Stomach (tissue), 9 donors: ENCODE results near the gene RXRA. TPM values are rescaled to one million over a fixed set of nuclear protein-coding genes. Genes with fewer than 3 reads are reported as not detected.

Experiments
- DNase-seq, 2 donors: peaks; one replicate each; pipeline versions ENCODE4 v3.0.0 to v3.0.0-alpha.2; 2013 to 2019
- H3K27ac ChIP-seq, 5 donors: fragments of 200-600 bp in 4 of 5; sonication (generic) in 4 of 5; one replicate each; pipeline ENCODE4 v1.5.1; 2013 to 2019; ENCODE audit warnings: mild to moderate bottlenecking in 1 of 5, moderate library complexity in 1 of 5
- H3K27me3 ChIP-seq, 3 donors: fragments of 200-600 bp; sonication (generic); one replicate each; pipeline ENCODE4 v1.5.1; 2017 to 2019; ENCODE audit warnings: mixed run types in 1 of 3
- H3K36me3 ChIP-seq, 4 donors: fragments of 200-600 bp; sonication (generic); 1 replicate in 3 of 4; 2 replicates in 1 of 4; pipeline ENCODE4 v1.5.1; 2016 to 2019
- H3K4me1 ChIP-seq, 4 donors: fragments of 200-600 bp; sonication (generic); one replicate each; pipeline ENCODE4 v1.5.1; 2016 to 2019
- H3K4me3 ChIP-seq, 4 donors: fragments of 200-600 bp; sonication (generic) in 3 of 4; one replicate each; pipeline ENCODE4 v1.5.1; 2016 to 2019; ENCODE audit warnings: mild to moderate bottlenecking in 1 of 4
- H3K9me3 ChIP-seq, 4 donors: fragments of 200-600 bp; sonication (generic); one replicate each; pipeline ENCODE4 v1.5.1; 2016 to 2019
- EP300 ChIP-seq: sonication (generic); formaldehyde crosslinking; IDR thresholded peaks from one replicate; pipeline ENCODE4 v1.6.1; 2017; ENCODE audit warnings: antibody characterized with exemption
- POLR2A ChIP-seq, 4 donors: fragments of 450-650 bp; IDR thresholded peaks; one replicate each; pipeline ENCODE4 v1.6.1; 2016; ENCODE audit warnings: antibody characterized with exemption in 4 of 4, control low read depth in 2 of 4, mild to moderate bottlenecking in 1 of 4, moderate library complexity in 1 of 4
- POLR2AphosphoS5 ChIP-seq, 3 donors: sonication (generic); formaldehyde crosslinking; IDR thresholded peaks; one replicate each; pipeline ENCODE4 v1.6.1; 2016; ENCODE audit warnings: antibody characterized with exemption in 3 of 3
- WGBS, 5 donors: extraction: QIAGEN DNeasy Blood & Tissue Kit in 3 of 5; methylation state at CpG; one replicate each; pipeline versions ENCODE4 v1.1.5 to v1.1.7; 2013 to 2018; 5-methylcytosine and 5-hydroxymethylcytosine counted together
- intact Hi-C: fragments of 100-400 bp; cut with DNase I; formaldehyde crosslinking; loops from one replicate; pipeline ENCODE4 v1.15.1; 2023; ENCODE audit warnings: low total_unique reads
- polyA plus RNA-seq, 3 donors: library from polyadenylated mRNA; stranded (reverse); fragments of 200-250 nt; gene quantifications; one replicate each; pipeline ENCODE4 v1.2.3, GENCODE V29; 2013
- total RNA-seq, 5 donors: library from RNA; depleted of rRNA; stranded (reverse); fragments of >200 nt; gene quantifications; one replicate each; pipeline versions ENCODE4 v1.1.0 to v1.2.3, GENCODE V29; 2014 to 2016
- TF ChIP-seq, protein P1 (sequence below), 7 experiments: fragments of 450-650 bp in 4 of 7; fragments of 200-600 bp in 3 of 7; sonication (generic) in 3 of 7; IDR thresholded peaks; one replicate each; pipeline ENCODE4 v1.5.1; 2016 to 2019; ENCODE audit warnings: antibody characterized with exemption in 7 of 7, control low read depth in 2 of 7, mild to moderate bottlenecking in 1 of 7
- donor health status: healthy with polysubstance abuse.
- donor health status: Bipolar disorder and iron deficiency.
- donor health status: healthy.

The RXRA gene
- total and polyA plus RNA-seq, 8 donors: 14.0 to 68.4 (median 29.3) TPM

DNA sequence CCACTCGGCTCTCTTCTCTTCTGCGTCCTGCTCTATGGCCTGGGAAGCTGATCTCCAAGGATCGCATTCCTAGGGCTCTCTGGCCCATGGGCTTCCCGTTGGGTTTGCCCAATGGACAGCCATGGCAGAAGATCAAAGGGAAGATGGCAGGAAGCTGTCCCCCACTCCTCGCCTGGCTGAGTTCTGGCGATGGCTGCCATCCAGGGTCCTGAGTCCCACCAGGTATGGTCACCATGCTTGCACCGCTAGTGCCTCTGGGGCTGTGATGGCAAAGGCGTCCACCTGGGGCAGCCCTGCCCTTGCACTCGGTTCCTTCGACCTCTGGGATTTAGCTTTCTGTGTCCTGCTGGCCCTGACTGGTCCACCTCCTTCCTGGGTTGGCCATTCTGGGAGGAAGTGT, 156.0 kb downstream of the RXRA start:
- intact Hi-C loops: no loop called here
- no peak overlapping the region for H3K27ac ChIP-seq
- H3K36me3 ChIP-seq: no peaks in the 10 kb centered on the region
- H3K9me3 ChIP-seq: no peaks in the 10 kb centered on the region
- no peak overlapping the region for H3K4me3 ChIP-seq
- no peak for DNase-seq
- H3K4me1 ChIP-seq: no peaks in the 10 kb centered on the region
- no peaks in the 10 kb centered on the region for H3K27me3 ChIP-seq
- 83 to 92% (median 84%) methylated on average over 10 of the region's 10 CpGs for WGBS, 5 donors
- TF ChIP-seq, protein P1, sequence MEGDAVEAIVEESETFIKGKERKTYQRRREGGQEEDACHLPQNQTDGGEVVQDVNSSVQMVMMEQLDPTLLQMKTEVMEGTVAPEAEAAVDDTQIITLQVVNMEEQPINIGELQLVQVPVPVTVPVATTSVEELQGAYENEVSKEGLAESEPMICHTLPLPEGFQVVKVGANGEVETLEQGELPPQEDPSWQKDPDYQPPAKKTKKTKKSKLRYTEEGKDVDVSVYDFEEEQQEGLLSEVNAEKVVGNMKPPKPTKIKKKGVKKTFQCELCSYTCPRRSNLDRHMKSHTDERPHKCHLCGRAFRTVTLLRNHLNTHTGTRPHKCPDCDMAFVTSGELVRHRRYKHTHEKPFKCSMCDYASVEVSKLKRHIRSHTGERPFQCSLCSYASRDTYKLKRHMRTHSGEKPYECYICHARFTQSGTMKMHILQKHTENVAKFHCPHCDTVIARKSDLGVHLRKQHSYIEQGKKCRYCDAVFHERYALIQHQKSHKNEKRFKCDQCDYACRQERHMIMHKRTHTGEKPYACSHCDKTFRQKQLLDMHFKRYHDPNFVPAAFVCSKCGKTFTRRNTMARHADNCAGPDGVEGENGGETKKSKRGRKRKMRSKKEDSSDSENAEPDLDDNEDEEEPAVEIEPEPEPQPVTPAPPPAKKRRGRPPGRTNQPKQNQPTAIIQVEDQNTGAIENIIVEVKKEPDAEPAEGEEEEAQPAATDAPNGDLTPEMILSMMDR (IDR thresholded peaks at IDR 0.05): no peak
- TF ChIP-seq EP300 (no peak), POLR2A (IDR thresholded peaks at IDR 0.05) (no peak), POLR2AphosphoS5 (IDR thresholded peaks at IDR 0.05) (no peak)

DNA sequence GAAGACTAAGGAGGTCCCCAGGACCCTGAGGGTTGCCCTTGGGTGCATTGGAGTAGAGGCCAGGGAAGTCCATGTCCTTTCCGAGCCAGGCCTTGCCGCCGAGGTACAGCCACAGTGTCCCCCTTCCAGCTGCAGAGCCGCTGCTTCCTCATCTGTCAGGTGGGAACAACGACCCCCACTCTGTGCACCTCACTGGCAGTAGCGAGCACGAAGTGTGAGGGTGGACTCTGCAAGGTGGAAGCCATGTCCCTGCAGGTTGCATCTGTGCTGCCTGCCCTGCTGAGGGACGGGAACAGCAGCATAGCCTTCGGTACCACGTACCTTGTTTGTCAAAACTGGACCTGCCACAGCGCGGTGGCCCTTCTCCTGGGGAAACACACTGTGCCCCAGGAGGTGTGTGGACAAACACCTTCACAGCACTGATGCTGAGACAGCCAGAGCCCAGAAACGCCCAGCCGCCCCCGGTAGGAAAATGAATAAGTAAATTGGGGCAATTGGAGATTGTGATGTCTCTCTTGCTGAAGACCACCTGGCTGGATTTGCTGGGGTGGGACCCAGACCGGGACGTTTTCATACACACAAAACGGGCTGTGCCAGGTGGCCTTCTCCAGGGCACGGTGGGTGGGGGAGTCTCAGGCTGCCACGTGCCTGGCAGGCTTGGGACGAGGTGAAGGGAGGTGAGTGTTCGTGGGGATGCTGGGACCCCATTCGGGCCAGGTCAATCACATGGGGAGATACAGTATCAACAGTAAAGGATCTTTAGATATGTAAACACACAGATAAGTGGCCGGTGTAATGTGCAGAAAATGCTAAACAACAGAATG, 157.3 kb downstream of the RXRA start:
- no peaks in the 10 kb centered on the region for H3K27me3 ChIP-seq
- no peaks in the 10 kb centered on the region for H3K9me3 ChIP-seq
- H3K36me3 ChIP-seq: no peaks in the 10 kb centered on the region
- H3K4me3 ChIP-seq: no peak overlapping the region
- intact Hi-C loops: no loop called here
- 71 to 84% (median 77%) methylated on average over 18 to 24 of the region's 24 CpGs for whole genome bisulfite sequencing, 5 donors
- DNase-seq: no peak
- H3K4me1 ChIP-seq: no peaks in the 10 kb centered on the region
- TF ChIP-seq POLR2A (IDR thresholded peaks at IDR 0.05) (no peak), EP300 (no peak), POLR2AphosphoS5 (IDR thresholded peaks at IDR 0.05) (no peak)
- TF ChIP-seq, protein P1 (IDR thresholded peaks at IDR 0.05): no peak
- H3K27ac ChIP-seq: no peak overlapping the region

DNA sequence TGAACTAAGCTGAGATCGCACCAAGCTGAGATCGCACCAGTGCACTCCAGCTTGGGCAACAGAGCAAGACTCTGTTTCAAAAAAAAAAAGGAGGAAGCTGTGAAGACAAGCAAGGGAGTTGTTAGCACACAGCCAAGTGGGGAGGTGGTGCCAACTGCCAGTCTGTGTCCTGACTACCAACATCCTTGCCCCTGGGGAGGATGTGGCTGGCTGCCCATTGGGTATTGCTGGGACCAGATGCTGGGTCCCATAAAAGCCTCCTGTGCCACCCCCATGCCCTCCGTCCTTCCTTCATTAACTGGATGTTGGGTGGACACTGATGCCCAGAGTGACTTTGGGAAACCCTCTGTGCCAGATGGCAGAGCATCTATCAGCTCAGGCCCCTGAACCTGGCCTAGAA, 158.2 kb downstream of the RXRA start:
- no peaks in the 10 kb centered on the region for H3K9me3 ChIP-seq
- no peak for DNase-seq
- H3K4me1 ChIP-seq: no peaks in the 10 kb centered on the region
- H3K27ac ChIP-seq: no peak overlapping the region
- TF ChIP-seq POLR2AphosphoS5 (IDR thresholded peaks at IDR 0.05) (no peak), EP300 (no peak), POLR2A (IDR thresholded peaks at IDR 0.05) (no peak)
- TF ChIP-seq, protein P1 (IDR thresholded peaks at IDR 0.05): no peak
- intact Hi-C loops: no loop called here
- H3K36me3 ChIP-seq: no peaks in the 10 kb centered on the region
- 84 to 93% (median 90%) methylated on average over 3 of the region's 3 CpGs for WGBS, 5 donors
- peaks cover 0 to 2% (median 0%) of the 10 kb centered on the region in 3 donors for H3K27me3 ChIP-seq
- H3K4me3 ChIP-seq: no peak overlapping the region

DNA sequence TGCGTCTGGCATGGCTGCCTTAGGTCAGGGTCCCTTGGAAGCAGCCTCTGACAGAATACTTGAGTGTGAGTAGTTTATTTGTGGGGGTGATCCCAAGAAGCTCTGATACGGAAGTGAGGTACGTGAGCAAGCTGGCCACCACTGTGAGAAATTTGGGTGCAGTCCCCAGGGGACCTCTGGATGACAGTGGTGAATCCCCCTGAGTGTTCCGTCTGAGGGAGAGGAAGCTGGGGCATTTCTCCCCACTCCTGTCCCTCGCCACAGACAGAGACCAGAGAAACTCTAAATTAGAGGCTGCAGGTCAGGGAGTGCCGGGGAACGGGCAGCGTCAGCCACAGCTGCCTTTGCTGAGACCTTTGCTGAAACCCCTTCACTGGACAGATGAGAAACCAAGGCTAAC, 159.4 kb downstream of the RXRA start:
- TF ChIP-seq POLR2AphosphoS5 (IDR thresholded peaks at IDR 0.05) (no peak), POLR2A (IDR thresholded peaks at IDR 0.05) (no peak), EP300 (no peak)
- TF ChIP-seq, protein P1 (IDR thresholded peaks at IDR 0.05): no peak
- intact Hi-C loops: no loop called here
- no peak overlapping the region for H3K27ac ChIP-seq
- H3K27me3 ChIP-seq: peaks cover 0 to 13% (median 0%) of the 10 kb centered on the region in 3 donors
- H3K36me3 ChIP-seq: no peaks in the 10 kb centered on the region
- no peak overlapping the region for H3K4me3 ChIP-seq
- no peaks in the 10 kb centered on the region for H3K4me1 ChIP-seq
- DNase-seq: no peak
- no peaks in the 10 kb centered on the region for H3K9me3 ChIP-seq
- 77 to 87% (median 86%) methylated on average over 5 to 8 of the region's 8 CpGs for WGBS, 5 donors
